HepG2 (cell line): ENCODE results near the gene KDR.

Source experiments
- BRD4 ChIP-seq: sonication (generic); formaldehyde crosslinking; IDR thresholded peaks from 2 replicates; pipeline ENCODE4 v1.4.0; 2020; ENCODE audit warnings: missing genetic modification reagents
- FOXK2 ChIP-seq: fragments of 450-650 bp; IDR thresholded peaks from 2 replicates; pipeline ENCODE4 v1.6.1; 2016
- JARID2 ChIP-seq: sonication (generic); formaldehyde crosslinking; IDR thresholded peaks from 2 replicates; pipeline ENCODE4 v1.8.1; 2023; ENCODE audit warnings: missing genetic modification reagents, inconsistent platforms; ENCODE audit not compliant: insufficient replicate concordance
- ONECUT2 ChIP-seq: sonication (generic); formaldehyde crosslinking; IDR thresholded peaks from 2 replicates; pipeline ENCODE4 v1.4.0; 2020; ENCODE audit warnings: missing genetic modification reagents
- YY1 ChIP-seq: IDR thresholded peaks from 2 replicates; pipeline ENCODE4 v1.6.1; 2011; ENCODE audit warnings: low read length, low read depth, moderate library complexity, mild to moderate bottlenecking; ENCODE audit not compliant: insufficient read depth, insufficient replicate concordance
- ZNF24 ChIP-seq: fragments of 450-650 bp; IDR thresholded peaks from 2 replicates; pipeline ENCODE4 v1.6.1; 2017; ENCODE audit warnings: antibody characterized with exemption, mild to moderate bottlenecking
- ZSCAN30 ChIP-seq: sonication (generic); formaldehyde crosslinking; IDR thresholded peaks from 2 replicates; pipeline ENCODE4 v1.5.0; 2020; ENCODE audit warnings: mild to moderate bottlenecking, missing genetic modification reagents

DNA sequence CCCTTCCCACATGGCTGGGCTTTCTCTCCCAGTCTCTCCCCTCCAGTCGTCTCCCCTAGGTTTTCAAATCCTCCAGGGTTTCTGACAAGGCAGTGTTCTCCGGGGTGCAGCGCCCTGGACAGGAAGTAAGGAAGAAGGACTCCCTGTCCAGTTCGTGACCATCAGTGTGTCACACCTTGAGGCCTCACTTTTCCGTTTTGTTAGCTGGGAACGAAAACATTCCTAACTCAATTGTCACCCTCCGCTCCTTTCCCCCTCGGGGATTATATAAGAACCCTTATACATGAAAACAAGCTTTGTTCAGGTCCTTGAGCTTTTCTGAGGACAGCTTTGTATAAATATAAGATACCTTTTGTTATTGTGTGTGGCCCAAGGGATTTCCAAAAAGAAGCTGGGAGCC lies 92.1 kb downstream of the KDR start:
- TF ChIP-seq YY1 = no peak
- TF ChIP-seq ONECUT2 (CRISPR knock-in tag) = no peak
- no peak for TF ChIP-seq BRD4
- TF ChIP-seq ZSCAN30 = no peak
- TF ChIP-seq ZNF24 = no peak
- no peak for TF ChIP-seq FOXK2
- no peak for TF ChIP-seq JARID2
